ENCODE measurements around the gene OPN5.

Gene OPN5

GRCh38 chr6:47852727-47853126, 70.9 kb downstream of the OPN5 start:
- FAIRE-seq (no peak), DNase-seq (ENCODE audit: insufficient read length, low spot score) (no peak)
- no peak for TF ChIP-seq CTCF (IDR thresholded peaks at IDR 0.05; ENCODE audit: insufficient read depth, missing control alignments)

DNA sequence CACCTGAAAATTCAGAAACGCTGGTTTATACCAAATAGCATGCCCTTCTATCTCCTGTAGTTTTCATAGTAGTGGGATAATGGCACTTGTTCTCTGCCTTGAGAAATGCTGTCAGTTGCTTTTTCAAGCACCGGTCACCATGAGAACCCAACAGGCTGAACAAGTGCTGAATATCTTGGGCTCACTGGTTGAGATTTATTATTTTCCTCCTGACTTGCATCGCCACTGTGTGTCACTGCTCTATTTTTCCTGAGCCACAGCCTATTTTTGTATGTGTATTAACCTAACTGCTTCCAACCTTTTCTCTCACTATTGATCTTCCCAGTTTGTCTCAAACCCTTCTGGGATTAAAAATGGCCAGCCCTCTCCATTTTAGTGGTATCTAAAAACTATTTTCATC, 71.9 kb downstream of the OPN5 start:
- FAIRE-seq, result no peak
- DNase-seq (ENCODE audit: insufficient read length, low spot score), result no peak
- TF ChIP-seq CTCF (IDR thresholded peaks at IDR 0.05; ENCODE audit: insufficient read depth, missing control alignments), result no peak

DNA sequence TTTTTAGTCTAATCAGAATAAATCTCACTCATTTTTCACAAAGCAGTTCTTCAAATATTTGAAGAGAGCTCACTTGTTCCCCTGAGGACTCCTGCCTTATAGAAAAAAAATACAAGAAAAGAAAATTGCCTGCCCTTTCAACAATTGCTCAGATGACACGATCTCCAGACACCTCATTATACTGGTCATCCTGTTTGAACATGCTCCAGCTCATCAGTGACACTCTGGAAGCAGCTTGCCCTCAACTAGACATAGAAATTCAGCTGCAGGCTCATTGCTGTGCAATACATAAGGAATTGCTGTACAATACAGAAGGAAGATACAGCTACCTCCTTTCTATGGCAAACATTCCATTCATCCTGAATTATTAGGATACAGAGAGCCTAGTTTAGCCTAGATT, 73.1 kb downstream of the OPN5 start:
- no peak for DNase-seq (ENCODE audit: insufficient read length, low spot score)
- TF ChIP-seq CTCF (IDR thresholded peaks at IDR 0.05; ENCODE audit: insufficient read depth, missing control alignments), result no peak
- no peak for FAIRE-seq

GRCh38 chr6:47859175-47859574, 77.3 kb downstream of the OPN5 start:
- no peak for TF ChIP-seq CTCF (IDR thresholded peaks at IDR 0.05; ENCODE audit: insufficient read depth, missing control alignments)
- no peak for DNase-seq (ENCODE audit: insufficient read length, low spot score)
- no peak for FAIRE-seq

DNA sequence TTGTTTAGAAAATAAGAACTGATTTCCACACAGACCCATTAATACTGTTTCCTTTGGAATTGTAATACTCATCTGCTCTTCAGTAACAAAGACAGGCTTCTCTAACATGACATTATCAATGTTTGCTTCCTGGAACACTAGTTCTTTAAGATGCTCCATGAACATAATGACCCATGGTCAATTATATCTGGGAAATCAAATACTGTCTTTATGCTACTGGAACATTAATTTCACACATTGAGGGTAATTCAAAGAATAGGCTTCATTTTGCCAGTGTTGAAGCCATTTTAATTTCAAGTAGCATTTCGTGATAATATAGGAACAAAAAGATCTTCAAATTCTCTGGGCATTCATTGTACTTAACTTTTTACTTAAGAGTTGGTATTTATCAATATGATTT, 80.9 kb downstream of the OPN5 start:
- FAIRE-seq (no peak), DNase-seq (ENCODE audit: insufficient read length, low spot score) (no peak)
- no peak for TF ChIP-seq CTCF (IDR thresholded peaks at IDR 0.05; ENCODE audit: insufficient read depth, missing control alignments)

GRCh38 chr6:47865206-47865605, 83.4 kb downstream of the OPN5 start:
- FAIRE-seq, result no peak
- no peak for TF ChIP-seq CTCF (IDR thresholded peaks at IDR 0.05; ENCODE audit: insufficient read depth, missing control alignments)
- no peak for DNase-seq (ENCODE audit: insufficient read length, low spot score)

- no peak for TF ChIP-seq CTCF (IDR thresholded peaks at IDR 0.05; ENCODE audit: insufficient read depth, missing control alignments)
- no peak for FAIRE-seq
- DNase-seq (ENCODE audit: insufficient read length, low spot score), result no peak
These were observed 93.8 kb downstream of the OPN5 start for GRCh38 chr6:47875593-47875992.

Data from D721Med (cell line).